Hepatocyte (in vitro differentiated cells): Measurements from ENCODE around the gene CATSPERB.

Experiments
- CTCF ChIP-seq: fragments of 200-600 bp; sonication (generic); IDR thresholded peaks from 2 replicates; pipeline ENCODE4 v1.5.1; 2016; ENCODE audit warnings: antibody characterized with exemption, mild to moderate bottlenecking; ENCODE audit not compliant: poor library complexity
- EZH2 ChIP-seq: fragments of 200-600 bp; sonication (generic); IDR thresholded peaks from 2 replicates; pipeline ENCODE4 v1.6.1; 2016; ENCODE audit warnings: antibody characterized with exemption, mild to moderate bottlenecking, borderline replicate concordance

DNA sequence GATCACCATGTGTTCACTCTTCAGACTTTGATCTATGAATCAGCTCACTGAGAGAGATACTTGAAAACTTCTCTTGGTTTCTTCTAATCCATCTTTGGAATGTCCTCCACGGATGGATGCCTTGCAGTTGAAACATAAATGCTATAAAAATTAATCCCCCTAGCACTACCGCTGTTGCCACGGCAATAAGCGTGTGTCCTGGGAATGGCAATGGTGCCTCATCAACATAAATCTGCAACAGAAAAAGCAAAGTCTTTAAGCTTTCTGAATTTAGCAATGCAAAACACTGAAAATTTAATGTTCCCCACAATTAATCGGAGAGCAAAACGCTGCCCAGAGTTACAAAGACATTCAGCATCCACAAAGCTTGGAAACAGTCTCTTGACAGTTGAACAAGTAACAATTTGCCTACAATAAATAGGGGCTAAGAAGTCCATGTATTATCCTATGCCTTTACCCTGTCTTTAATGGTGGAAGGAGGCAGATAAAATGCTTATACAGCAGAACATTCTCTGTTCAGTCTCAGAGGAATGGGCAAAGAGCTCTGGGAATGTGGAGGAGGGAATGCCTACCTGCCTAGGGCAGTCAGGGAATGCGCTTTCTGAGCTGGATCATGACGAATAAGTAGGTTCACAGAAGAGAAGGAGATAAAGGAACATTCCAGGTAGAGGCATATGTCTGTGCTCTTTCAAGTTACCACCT is 150.9 kb downstream of the CATSPERB start:
- no peak for TF ChIP-seq CTCF
- TF ChIP-seq EZH2, result no peak
